ENCODE measurements around the gene NHS. TPM values are rescaled to one million over a fixed set of nuclear protein-coding genes. Genes with fewer than 3 reads are reported as not detected.

The NHS gene
- polyA plus RNA-seq, 2 of the 4 experiments (the other 2 are of a cell fraction): 3.6 to 5.0 TPM

DNA sequence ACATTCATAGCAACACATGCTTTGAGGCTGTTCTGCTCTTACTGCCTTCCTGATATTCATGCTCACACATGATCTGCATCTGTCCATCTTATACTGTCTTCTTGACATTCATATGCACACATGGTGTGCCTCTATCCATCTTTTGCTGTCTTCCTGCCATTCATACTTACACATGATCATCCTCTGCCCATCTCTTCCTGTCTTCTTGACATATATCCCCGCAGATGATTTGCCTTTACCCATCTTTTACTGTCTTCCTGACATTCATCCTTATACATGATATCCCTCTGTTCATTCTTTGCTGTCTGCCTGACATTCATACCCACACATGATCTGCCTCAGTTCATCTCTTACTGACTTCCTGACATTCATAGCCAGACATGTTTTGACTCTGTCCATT lies 399.1 kb downstream of the NHS start (continued):
- TF ChIP-seq, protein P1, sequence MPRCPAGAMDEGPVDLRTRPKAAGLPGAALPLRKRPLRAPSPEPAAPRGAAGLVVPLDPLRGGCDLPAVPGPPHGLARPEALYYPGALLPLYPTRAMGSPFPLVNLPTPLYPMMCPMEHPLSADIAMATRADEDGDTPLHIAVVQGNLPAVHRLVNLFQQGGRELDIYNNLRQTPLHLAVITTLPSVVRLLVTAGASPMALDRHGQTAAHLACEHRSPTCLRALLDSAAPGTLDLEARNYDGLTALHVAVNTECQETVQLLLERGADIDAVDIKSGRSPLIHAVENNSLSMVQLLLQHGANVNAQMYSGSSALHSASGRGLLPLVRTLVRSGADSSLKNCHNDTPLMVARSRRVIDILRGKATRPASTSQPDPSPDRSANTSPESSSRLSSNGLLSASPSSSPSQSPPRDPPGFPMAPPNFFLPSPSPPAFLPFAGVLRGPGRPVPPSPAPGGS (IDR thresholded peaks at IDR 0.05): no peak
- TF ChIP-seq POLR2A (IDR thresholded peaks at IDR 0.05; ENCODE audit: low read length) (no peak), FOSB (CRISPR knock-in tag; IDR thresholded peaks at IDR 0.05) (no peak), GATA3 (IDR thresholded peaks at IDR 0.05; ENCODE audit: borderline replicate concordance) (no peak)
- TF ChIP-seq, protein P2, sequence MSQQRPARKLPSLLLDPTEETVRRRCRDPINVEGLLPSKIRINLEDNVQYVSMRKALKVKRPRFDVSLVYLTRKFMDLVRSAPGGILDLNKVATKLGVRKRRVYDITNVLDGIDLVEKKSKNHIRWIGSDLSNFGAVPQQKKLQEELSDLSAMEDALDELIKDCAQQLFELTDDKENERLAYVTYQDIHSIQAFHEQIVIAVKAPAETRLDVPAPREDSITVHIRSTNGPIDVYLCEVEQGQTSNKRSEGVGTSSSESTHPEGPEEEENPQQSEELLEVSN (IDR thresholded peaks at IDR 0.05; ENCODE audit: borderline replicate concordance, low read depth): no peak

DNA sequence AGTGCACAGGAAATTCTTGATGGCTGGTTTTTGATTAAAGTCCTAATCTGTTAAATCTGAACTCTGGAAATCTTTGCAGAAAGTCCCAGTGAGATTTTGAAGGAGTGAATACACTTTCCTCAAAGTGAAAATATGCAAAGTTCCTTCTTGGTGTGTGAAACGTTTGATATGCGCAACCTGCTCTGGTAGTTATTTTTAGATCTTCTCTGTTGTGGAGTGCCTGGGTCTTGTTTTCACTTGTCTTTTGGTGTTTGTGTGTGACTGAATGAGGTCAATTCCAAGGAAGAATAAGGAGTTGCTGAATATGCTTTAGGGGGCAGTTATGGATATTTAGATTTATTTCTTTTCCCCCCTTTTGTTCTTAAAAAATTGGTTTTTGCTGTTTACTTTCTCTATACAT lies 404.0 kb downstream of the NHS start:
- ChIA-PET POLR2A (no interaction called here), CTCF (no interaction called here)
- Histone ChIP-seq H3K27ac (no peak overlapping the region), H3K9me3 (no peaks in the 10 kb centered on the region), H3K4me1 (no peaks in the 10 kb centered on the region), H3K4me3 (no peak overlapping the region), H3K4me2 (no peak overlapping the region)
- DNase-seq (ENCODE audit: low read depth in 1 of 2, low spot score in 1 of 2) (no peak), FAIRE-seq (no peak), ATAC-seq (no peak)
- TF ChIP-seq RAD21 (conservative IDR thresholded peaks at IDR 0.05 in 1 of 2, IDR thresholded peaks at IDR 0.05 in 1 of 2) (no peak), CBX8 (IDR thresholded peaks at IDR 0.05) (no peak), SMC3 (IDR thresholded peaks at IDR 0.05) (no peak)
- 63% methylated on average over 2 of the region's 2 CpGs for WGBS (ENCODE audit: missing lambda C conversion rate)

DNA sequence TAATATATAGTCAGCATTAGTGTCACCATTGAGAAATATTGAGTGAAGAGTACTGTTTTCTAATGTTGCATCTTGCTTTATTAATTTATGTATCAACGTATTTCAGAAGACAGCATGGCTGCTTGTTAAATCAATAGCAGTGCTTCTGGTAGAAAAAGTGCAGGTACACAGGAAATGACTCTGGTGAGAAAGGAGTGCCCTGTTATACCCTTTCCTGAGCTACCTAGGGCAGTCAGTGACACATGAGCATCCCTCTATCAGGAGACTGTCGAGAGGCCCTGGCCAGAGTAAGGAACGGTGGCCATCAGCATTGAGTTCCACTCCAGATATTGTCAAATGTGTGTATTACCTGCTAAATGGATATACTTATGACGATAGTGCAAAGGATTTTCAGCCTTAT lies 404.4 kb downstream of the NHS start:
- Histone ChIP-seq H3K4me3 (no peak overlapping the region), H3K27ac (no peak overlapping the region), H3K4me1 (no peaks in the 10 kb centered on the region), H3K9me3 (no peaks in the 10 kb centered on the region), H3K4me2 (no peak overlapping the region)
- TF ChIP-seq RAD21 (conservative IDR thresholded peaks at IDR 0.05 in 1 of 2, IDR thresholded peaks at IDR 0.05 in 1 of 2): no peak
- no peak for TF ChIP-seq JUN (IDR thresholded peaks at IDR 0.05)
- TF ChIP-seq CEBPB (IDR thresholded peaks at IDR 0.05): no peak
- TF ChIP-seq, protein P3, sequence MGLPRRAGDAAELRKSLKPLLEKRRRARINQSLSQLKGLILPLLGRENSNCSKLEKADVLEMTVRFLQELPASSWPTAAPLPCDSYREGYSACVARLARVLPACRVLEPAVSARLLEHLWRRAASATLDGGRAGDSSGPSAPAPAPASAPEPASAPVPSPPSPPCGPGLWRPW (IDR thresholded peaks at IDR 0.05): no peak
- TF ChIP-seq, protein P4, sequence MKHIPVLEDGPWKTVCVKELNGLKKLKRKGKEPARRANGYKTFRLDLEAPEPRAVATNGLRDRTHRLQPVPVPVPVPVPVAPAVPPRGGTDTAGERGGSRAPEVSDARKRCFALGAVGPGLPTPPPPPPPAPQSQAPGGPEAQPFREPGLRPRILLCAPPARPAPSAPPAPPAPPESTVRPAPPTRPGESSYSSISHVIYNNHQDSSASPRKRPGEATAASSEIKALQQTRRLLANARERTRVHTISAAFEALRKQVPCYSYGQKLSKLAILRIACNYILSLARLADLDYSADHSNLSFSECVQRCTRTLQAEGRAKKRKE (CRISPR knock-in tag; IDR thresholded peaks at IDR 0.05; ENCODE audit: low read depth): no peak
- no peak for TF ChIP-seq POLR2AphosphoS2 (conservative IDR thresholded peaks at IDR 0.05; ENCODE audit: low read length)
- no peak for TF ChIP-seq HDAC2 (IDR thresholded peaks at IDR 0.05)
- TF ChIP-seq HEYL (CRISPR knock-in tag; IDR thresholded peaks at IDR 0.05): no peak
- TF ChIP-seq PHF8 (IDR thresholded peaks at IDR 0.05; ENCODE audit: borderline replicate concordance, low read depth): no peak
- TF ChIP-seq, protein P5, sequence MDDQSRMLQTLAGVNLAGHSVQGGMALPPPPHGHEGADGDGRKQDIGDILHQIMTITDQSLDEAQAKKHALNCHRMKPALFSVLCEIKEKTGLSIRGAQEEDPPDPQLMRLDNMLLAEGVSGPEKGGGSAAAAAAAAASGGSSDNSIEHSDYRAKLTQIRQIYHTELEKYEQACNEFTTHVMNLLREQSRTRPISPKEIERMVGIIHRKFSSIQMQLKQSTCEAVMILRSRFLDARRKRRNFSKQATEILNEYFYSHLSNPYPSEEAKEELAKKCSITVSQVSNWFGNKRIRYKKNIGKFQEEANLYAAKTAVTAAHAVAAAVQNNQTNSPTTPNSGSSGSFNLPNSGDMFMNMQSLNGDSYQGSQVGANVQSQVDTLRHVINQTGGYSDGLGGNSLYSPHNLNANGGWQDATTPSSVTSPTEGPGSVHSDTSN (IDR thresholded peaks at IDR 0.05): no peak
- TF ChIP-seq, protein P6, sequence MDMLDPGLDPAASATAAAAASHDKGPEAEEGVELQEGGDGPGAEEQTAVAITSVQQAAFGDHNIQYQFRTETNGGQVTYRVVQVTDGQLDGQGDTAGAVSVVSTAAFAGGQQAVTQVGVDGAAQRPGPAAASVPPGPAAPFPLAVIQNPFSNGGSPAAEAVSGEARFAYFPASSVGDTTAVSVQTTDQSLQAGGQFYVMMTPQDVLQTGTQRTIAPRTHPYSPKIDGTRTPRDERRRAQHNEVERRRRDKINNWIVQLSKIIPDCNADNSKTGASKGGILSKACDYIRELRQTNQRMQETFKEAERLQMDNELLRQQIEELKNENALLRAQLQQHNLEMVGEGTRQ (IDR thresholded peaks at IDR 0.05): no peak
- TF ChIP-seq, protein P7, sequence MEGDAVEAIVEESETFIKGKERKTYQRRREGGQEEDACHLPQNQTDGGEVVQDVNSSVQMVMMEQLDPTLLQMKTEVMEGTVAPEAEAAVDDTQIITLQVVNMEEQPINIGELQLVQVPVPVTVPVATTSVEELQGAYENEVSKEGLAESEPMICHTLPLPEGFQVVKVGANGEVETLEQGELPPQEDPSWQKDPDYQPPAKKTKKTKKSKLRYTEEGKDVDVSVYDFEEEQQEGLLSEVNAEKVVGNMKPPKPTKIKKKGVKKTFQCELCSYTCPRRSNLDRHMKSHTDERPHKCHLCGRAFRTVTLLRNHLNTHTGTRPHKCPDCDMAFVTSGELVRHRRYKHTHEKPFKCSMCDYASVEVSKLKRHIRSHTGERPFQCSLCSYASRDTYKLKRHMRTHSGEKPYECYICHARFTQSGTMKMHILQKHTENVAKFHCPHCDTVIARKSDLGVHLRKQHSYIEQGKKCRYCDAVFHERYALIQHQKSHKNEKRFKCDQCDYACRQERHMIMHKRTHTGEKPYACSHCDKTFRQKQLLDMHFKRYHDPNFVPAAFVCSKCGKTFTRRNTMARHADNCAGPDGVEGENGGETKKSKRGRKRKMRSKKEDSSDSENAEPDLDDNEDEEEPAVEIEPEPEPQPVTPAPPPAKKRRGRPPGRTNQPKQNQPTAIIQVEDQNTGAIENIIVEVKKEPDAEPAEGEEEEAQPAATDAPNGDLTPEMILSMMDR (IDR thresholded peaks at IDR 0.05): no peak
- TF ChIP-seq POLR2A (IDR thresholded peaks at IDR 0.05; ENCODE audit: low read length): no peak
- 31% methylated on average over 4 of the region's 4 CpGs for WGBS (ENCODE audit: missing lambda C conversion rate)
- DNase-seq (ENCODE audit: low read depth in 1 of 2, low spot score in 1 of 2) (no peak), ATAC-seq (no peak), FAIRE-seq (no peak)
- CTCF ChIA-PET: no interaction called here
- POLR2A ChIA-PET: no interaction called here

Small RNAs within 50 kb of the gene (small RNA-seq; reads per million reads assigned to genes)
- gene MIR4768 (0 to 4.6 (median 2.7) reads per million in 6 experiments), gene RF01210 (0 to 0.29 (median 0) reads per million in 6 experiments)

Measured in A549 (cell line).